Measurements from ENCODE around the gene OSBPL5. TPM values are rescaled to one million over a fixed set of nuclear protein-coding genes. Genes with fewer than 3 reads are reported as not detected.
A peak's percentile ranks its signal among the peaks of the same experiment; 100 is the strongest.

OSBPL5 gene
- polyA plus RNA-seq, 6 donors from 2014 or later = 0.12 to 0.25 TPM; not detected in 4

- ATAC-seq (ENCODE audit: low read depth in 2 of 2) = no peak
- Mint-ChIP-seq H3K27ac (no peak overlapping the region), H3K4me3 (no peak overlapping the region)
Measured at GRCh38 chr11:3087373-3087772, 77.7 kb downstream of the OSBPL5 start.

GRCh38 chr11:3086671-3087150, 78.4 kb downstream of the OSBPL5 start:
- Mint-ChIP-seq H3K36me3 (no peaks in the 10 kb centered on the region), H3K4me3 (peak overlapping the region in 1 of 8 donors; percentile 50), H3K9me3 (no peaks in the 10 kb centered on the region), H3K4me1 (peaks cover 0 to 6% (median 2%) of the 10 kb centered on the region in 3 donors), H3K27me3 (peaks cover 0 to 4% (median 0%) of the 10 kb centered on the region in 3 donors), H3K27ac (no peak overlapping the region)
- DNase-seq = no peak
- ATAC-seq (ENCODE audit: low read depth in 2 of 2) = no peak

More at GRCh38 chr11:3087373-3087772, 77.7 kb downstream of the OSBPL5 start:
- H3K9me3 Mint-ChIP-seq = no peaks in the 10 kb centered on the region
- peaks cover 0 to 4% (median 0%) of the 10 kb centered on the region in 3 donors for H3K27me3 Mint-ChIP-seq
- no peaks in the 10 kb centered on the region for H3K36me3 Mint-ChIP-seq
- peaks cover 0 to 10% (median 2%) of the 10 kb centered on the region in 3 donors for H3K4me1 Mint-ChIP-seq
- DNase-seq = no peak

GRCh38 chr11:3086114-3086513, 79.0 kb downstream of the OSBPL5 start:
- DNase-seq (no peak), ATAC-seq (ENCODE audit: low read depth in 2 of 2) (no peak)
- Mint-ChIP-seq H3K27me3 (peaks cover 0 to 4% (median 0%) of the 10 kb centered on the region in 3 donors), H3K27ac (no peak overlapping the region), H3K4me1 (peaks cover 0 to 4% (median 2%) of the 10 kb centered on the region in 3 donors), H3K9me3 (no peaks in the 10 kb centered on the region), H3K4me3 (no peak overlapping the region), H3K36me3 (no peaks in the 10 kb centered on the region)

- ATAC-seq (ENCODE audit: low read depth in 2 of 2) (no peak), DNase-seq (no peak)
- Mint-ChIP-seq H3K9me3 (peaks cover 0 to under 1% (median 0%) of the 10 kb centered on the region in 7 donors), H3K4me3 (no peak overlapping the region), H3K36me3 (no peaks in the 10 kb centered on the region), H3K4me1 (no peaks in the 10 kb centered on the region), H3K27me3 (peaks cover 0 to 9% (median 4%) of the 10 kb centered on the region in 3 donors), H3K27ac (no peak overlapping the region)
Measured at GRCh38 chr11:3085052-3085451, 80.1 kb downstream of the OSBPL5 start.

- DNase-seq = no peak
- Mint-ChIP-seq H3K27me3 (peaks cover 0 to 13% (median 4%) of the 10 kb centered on the region in 3 donors), H3K36me3 (no peaks in the 10 kb centered on the region), H3K4me3 (no peak overlapping the region), H3K9me3 (peaks cover 0 to 3% (median 0%) of the 10 kb centered on the region in 7 donors), H3K27ac (no peak overlapping the region), H3K4me1 (no peaks in the 10 kb centered on the region)
- ATAC-seq (ENCODE audit: low read depth in 2 of 2) = no peak
Measured at GRCh38 chr11:3083321-3083720, 81.8 kb downstream of the OSBPL5 start.

DNA sequence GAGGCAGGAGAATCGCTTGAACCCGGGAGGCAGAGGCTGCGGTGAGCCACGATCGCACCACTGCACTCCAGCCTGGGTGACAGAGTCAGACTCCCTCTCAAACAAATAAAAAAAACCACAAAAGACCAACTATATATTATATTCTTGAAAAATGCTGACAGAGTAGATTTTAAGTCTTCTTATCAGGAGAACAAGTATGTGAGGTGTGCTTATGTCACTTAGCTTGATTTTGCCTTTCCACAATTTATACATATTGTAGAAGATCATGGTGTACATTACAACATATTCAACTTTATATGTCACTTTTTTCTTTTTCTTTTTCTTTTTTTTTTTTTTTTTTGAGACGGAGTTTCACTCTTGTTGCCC, 83.7 kb downstream of the OSBPL5 start:
- Mint-ChIP-seq H3K27ac (no peak overlapping the region), H3K4me3 (no peak overlapping the region), H3K27me3 (peaks cover 0 to 13% (median 10%) of the 10 kb centered on the region in 3 donors), H3K9me3 (peaks cover 0 to 3% (median 0%) of the 10 kb centered on the region in 7 donors), H3K36me3 (no peaks in the 10 kb centered on the region), H3K4me1 (no peaks in the 10 kb centered on the region)
- no peak for DNase-seq
- ATAC-seq (ENCODE audit: low read depth in 2 of 2) = no peak

- no peaks in the 10 kb centered on the region for H3K36me3 Mint-ChIP-seq
- H3K27ac Mint-ChIP-seq = peak overlapping the region in 1 of 6 donors; percentile 6
- H3K4me1 Mint-ChIP-seq = no peaks in the 10 kb centered on the region
- peaks cover 0 to 3% (median 0%) of the 10 kb centered on the region in 7 donors for H3K9me3 Mint-ChIP-seq
- peaks cover 0 to 13% (median 7%) of the 10 kb centered on the region in 3 donors for H3K27me3 Mint-ChIP-seq
- no peak overlapping the region for H3K4me3 Mint-ChIP-seq
- ATAC-seq (ENCODE audit: low read depth in 2 of 2) (no peak), DNase-seq (no peak)
Measured at GRCh38 chr11:3080733-3081385, 84.3 kb downstream of the OSBPL5 start.

DNA sequence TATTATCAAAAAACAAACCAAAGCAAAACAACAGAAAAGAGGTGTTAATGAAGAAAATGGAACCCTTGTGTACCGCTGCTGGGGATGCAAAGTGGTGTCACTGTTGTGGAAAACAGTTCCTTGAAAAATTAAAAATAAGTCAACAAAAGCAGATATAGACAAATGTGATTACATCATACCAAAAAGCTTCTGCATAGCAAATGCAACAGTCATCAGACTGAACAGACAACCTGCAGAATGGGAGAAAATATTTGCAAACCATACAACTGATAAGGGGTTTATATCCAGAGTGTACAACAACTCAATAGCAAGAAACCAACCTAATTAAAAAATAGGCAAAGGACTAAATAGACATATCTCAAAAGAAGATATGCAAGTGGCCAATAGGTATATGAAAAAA, 85.0 kb downstream of the OSBPL5 start:
- Mint-ChIP-seq H3K27ac (peak overlapping the region in 1 of 6 donors; percentile 9), H3K4me3 (no peak overlapping the region), H3K27me3 (peaks cover 0 to 13% (median 5%) of the 10 kb centered on the region in 3 donors), H3K36me3 (no peaks in the 10 kb centered on the region), H3K9me3 (peaks cover 0 to 3% (median 0%) of the 10 kb centered on the region in 7 donors), H3K4me1 (no peaks in the 10 kb centered on the region)
- DNase-seq (no peak), ATAC-seq (ENCODE audit: low read depth in 2 of 2) (no peak)

GRCh38 chr11:3077846-3078440, 87.2 kb downstream of the OSBPL5 start:
- H3K36me3 Mint-ChIP-seq = no peaks in the 10 kb centered on the region
- ATAC-seq (ENCODE audit: low read depth in 2 of 2) (no peak), DNase-seq (no peak)
- no peak overlapping the region for H3K4me3 Mint-ChIP-seq
- no peak overlapping the region for H3K27ac Mint-ChIP-seq
- H3K4me1 Mint-ChIP-seq = no peaks in the 10 kb centered on the region
- H3K27me3 Mint-ChIP-seq = peaks cover 0 to 16% (median 14%) of the 10 kb centered on the region in 3 donors
- H3K9me3 Mint-ChIP-seq = peaks cover 0 to 3% (median 0%) of the 10 kb centered on the region in 7 donors

- H3K36me3 Mint-ChIP-seq = no peaks in the 10 kb centered on the region
- ATAC-seq (ENCODE audit: low read depth in 2 of 2) (no peak), DNase-seq (no peak)
- peaks cover 0 to 17% (median 14%) of the 10 kb centered on the region in 3 donors for H3K27me3 Mint-ChIP-seq
- peaks cover 0 to 3% (median 0%) of the 10 kb centered on the region in 7 donors for H3K9me3 Mint-ChIP-seq
- no peak overlapping the region for H3K27ac Mint-ChIP-seq
- H3K4me1 Mint-ChIP-seq = no peaks in the 10 kb centered on the region
- no peak overlapping the region for H3K4me3 Mint-ChIP-seq
Measured at GRCh38 chr11:3077189-3077836, 87.8 kb downstream of the OSBPL5 start.

DNA sequence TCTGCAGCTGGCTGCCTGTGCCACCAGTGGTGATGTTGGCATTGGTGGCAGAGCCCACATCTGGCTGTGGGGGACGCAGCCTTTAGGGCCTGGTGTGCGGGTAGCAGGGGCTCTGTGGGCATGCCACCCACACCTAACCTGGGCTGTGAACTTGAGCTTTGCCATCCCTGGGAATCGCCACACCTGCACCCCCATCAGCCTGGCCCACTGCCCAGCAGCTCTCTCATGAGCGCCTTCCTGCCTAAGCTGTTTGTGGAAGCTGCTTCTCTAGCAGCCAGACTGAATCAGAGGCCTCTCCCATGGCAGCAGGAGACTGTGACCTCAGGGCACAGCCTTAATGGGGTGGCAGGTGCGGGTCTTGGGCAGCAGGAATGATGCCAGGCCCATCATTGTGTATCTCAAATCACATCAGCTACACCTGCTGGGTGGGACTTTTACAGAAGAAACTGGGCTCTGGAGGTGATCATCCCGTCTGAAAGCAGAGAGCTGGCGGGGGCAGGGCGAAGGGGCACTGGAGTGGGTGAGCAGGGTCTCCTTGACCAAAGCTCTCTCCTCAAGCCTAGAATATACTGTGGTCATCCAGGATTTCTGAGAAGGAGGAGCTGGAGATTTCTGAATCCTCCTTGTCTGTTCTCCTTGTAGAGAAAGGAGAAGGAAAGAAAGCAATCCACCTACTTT, 90.1 kb downstream of the OSBPL5 start:
- DNase-seq (no peak), ATAC-seq (ENCODE audit: low read depth in 2 of 2) (no peak)
- no peaks in the 10 kb centered on the region for H3K36me3 Mint-ChIP-seq
- H3K4me3 Mint-ChIP-seq = no peak overlapping the region
- H3K9me3 Mint-ChIP-seq = peaks cover 0 to 2% (median 0%) of the 10 kb centered on the region in 7 donors
- no peaks in the 10 kb centered on the region for H3K4me1 Mint-ChIP-seq
- no peak overlapping the region for H3K27ac Mint-ChIP-seq
- H3K27me3 Mint-ChIP-seq = peaks cover 0 to 14% (median 9%) of the 10 kb centered on the region in 3 donors

- DNase-seq = no peak
- no peak overlapping the region for H3K4me3 Mint-ChIP-seq
- no peaks in the 10 kb centered on the region for H3K4me1 Mint-ChIP-seq
- H3K27ac Mint-ChIP-seq = peak overlapping the region in 1 of 6 donors; percentile 57
- no peak for ATAC-seq (ENCODE audit: low read depth in 2 of 2)
- no peaks in the 10 kb centered on the region for H3K36me3 Mint-ChIP-seq
- H3K27me3 Mint-ChIP-seq = peaks cover 0 to 27% (median 8%) of the 10 kb centered on the region in 3 donors
- peaks cover 0 to 4% (median 0%) of the 10 kb centered on the region in 7 donors for H3K9me3 Mint-ChIP-seq
Measured at GRCh38 chr11:3073029-3073435, 92.1 kb downstream of the OSBPL5 start.

GRCh38 chr11:3069425-3069824, 95.7 kb downstream of the OSBPL5 start:
- no peak overlapping the region for H3K4me3 Mint-ChIP-seq

More at GRCh38 chr11:3069425-3069824, 95.7 kb downstream of the OSBPL5 start:
- ATAC-seq (ENCODE audit: low read depth in 2 of 2) (no peak), DNase-seq (no peak)
- Mint-ChIP-seq H3K27ac (no peak overlapping the region), H3K36me3 (no peaks in the 10 kb centered on the region), H3K27me3 (peaks cover 4 to 42% (median 13%) of the 10 kb centered on the region in 3 donors), H3K9me3 (peaks cover 0 to 4% (median 0%) of the 10 kb centered on the region in 7 donors), H3K4me1 (no peaks in the 10 kb centered on the region)

Data from naive B cell (primary cell).